ENCODE measurements around the gene TMEM235.

The TMEM235 gene

GRCh38 chr17:78255953-78256706 lies 24.7 kb downstream of the TMEM235 start:
- no peaks in the 10 kb centered on the region for H3K27me3 Mint-ChIP-seq
- no peak overlapping the region for H3K4me3 Mint-ChIP-seq
- H3K27ac Mint-ChIP-seq = no peak overlapping the region
- peaks cover 80% of the 10 kb centered on the region for H3K4me1 Mint-ChIP-seq
- no peaks in the 10 kb centered on the region for H3K9me3 Mint-ChIP-seq
- H3K36me3 Mint-ChIP-seq = no peaks in the 10 kb centered on the region

GRCh38 chr17:78256707-78257591 lies 25.5 kb downstream of the TMEM235 start:
- H3K4me1 Mint-ChIP-seq = peaks cover 77% of the 10 kb centered on the region
- no peaks in the 10 kb centered on the region for H3K27me3 Mint-ChIP-seq
- no peak overlapping the region for H3K4me3 Mint-ChIP-seq
- peak overlapping the region; percentile 51 for H3K27ac Mint-ChIP-seq
- no peaks in the 10 kb centered on the region for H3K36me3 Mint-ChIP-seq
- H3K9me3 Mint-ChIP-seq = no peaks in the 10 kb centered on the region

GRCh38 chr17:78257810-78258322 lies 26.4 kb downstream of the TMEM235 start:
- H3K27me3 Mint-ChIP-seq = no peaks in the 10 kb centered on the region
- peaks cover 77% of the 10 kb centered on the region for H3K4me1 Mint-ChIP-seq
- no peaks in the 10 kb centered on the region for H3K36me3 Mint-ChIP-seq
- H3K4me3 Mint-ChIP-seq = peak overlapping the region; percentile 60
- no peaks in the 10 kb centered on the region for H3K9me3 Mint-ChIP-seq
- H3K27ac Mint-ChIP-seq = peak overlapping the region; percentile 85

- H3K4me1 Mint-ChIP-seq = peaks cover 76% of the 10 kb centered on the region
- no peaks in the 10 kb centered on the region for H3K27me3 Mint-ChIP-seq
- peak overlapping the region; percentile 73 for H3K4me3 Mint-ChIP-seq
- no peaks in the 10 kb centered on the region for H3K9me3 Mint-ChIP-seq
- peak overlapping the region; percentile 91 for H3K27ac Mint-ChIP-seq
- H3K36me3 Mint-ChIP-seq = no peaks in the 10 kb centered on the region
Observed at GRCh38 chr17:78258323-78259191, 27.1 kb downstream of the TMEM235 start.

- peak overlapping the region; percentile 58 for H3K4me3 Mint-ChIP-seq
- peak overlapping the region; percentile 19 for H3K27ac Mint-ChIP-seq
- H3K4me1 Mint-ChIP-seq = peaks cover 76% of the 10 kb centered on the region
- H3K27me3 Mint-ChIP-seq = no peaks in the 10 kb centered on the region
- no peaks in the 10 kb centered on the region for H3K36me3 Mint-ChIP-seq
- no peaks in the 10 kb centered on the region for H3K9me3 Mint-ChIP-seq
Observed at GRCh38 chr17:78259192-78259554, 27.7 kb downstream of the TMEM235 start.

GRCh38 chr17:78263063-78263735 lies 31.8 kb downstream of the TMEM235 start:
- no peaks in the 10 kb centered on the region for H3K36me3 Mint-ChIP-seq
- no peaks in the 10 kb centered on the region for H3K9me3 Mint-ChIP-seq
- H3K4me1 Mint-ChIP-seq = peaks cover 56% of the 10 kb centered on the region
- H3K27me3 Mint-ChIP-seq = no peaks in the 10 kb centered on the region
- peak overlapping the region; percentile 91 for H3K27ac Mint-ChIP-seq
- H3K4me3 Mint-ChIP-seq = peak overlapping the region; percentile 55

GRCh38 chr17:78263736-78264340 lies 32.4 kb downstream of the TMEM235 start:
- no peak overlapping the region for H3K4me3 Mint-ChIP-seq
- H3K4me1 Mint-ChIP-seq = peaks cover 51% of the 10 kb centered on the region
- no peaks in the 10 kb centered on the region for H3K9me3 Mint-ChIP-seq
- no peaks in the 10 kb centered on the region for H3K36me3 Mint-ChIP-seq
- H3K27me3 Mint-ChIP-seq = no peaks in the 10 kb centered on the region
- H3K27ac Mint-ChIP-seq = peak overlapping the region; percentile 83

GRCh38 chr17:78264590-78264989 lies 33.2 kb downstream of the TMEM235 start:
- peaks cover 48% of the 10 kb centered on the region for H3K4me1 Mint-ChIP-seq
- H3K9me3 Mint-ChIP-seq = no peaks in the 10 kb centered on the region
- no peaks in the 10 kb centered on the region for H3K36me3 Mint-ChIP-seq
- H3K27ac Mint-ChIP-seq = peak overlapping the region; percentile 69
- no peak overlapping the region for H3K4me3 Mint-ChIP-seq
- no peaks in the 10 kb centered on the region for H3K27me3 Mint-ChIP-seq

- Mint-ChIP-seq H3K27ac (no peak overlapping the region), H3K36me3 (no peaks in the 10 kb centered on the region), H3K27me3 (no peaks in the 10 kb centered on the region), H3K4me3 (no peak overlapping the region), H3K9me3 (no peaks in the 10 kb centered on the region), H3K4me1 (peaks cover 45% of the 10 kb centered on the region)
Observed at GRCh38 chr17:78265121-78265520, 33.7 kb downstream of the TMEM235 start.

- Mint-ChIP-seq H3K4me3 (no peak overlapping the region), H3K27me3 (no peaks in the 10 kb centered on the region), H3K4me1 (peaks cover 49% of the 10 kb centered on the region), H3K27ac (peak overlapping the region; percentile 53), H3K36me3 (no peaks in the 10 kb centered on the region), H3K9me3 (no peaks in the 10 kb centered on the region)
Observed at GRCh38 chr17:78266231-78266631, 34.8 kb downstream of the TMEM235 start.

- Mint-ChIP-seq H3K36me3 (no peaks in the 10 kb centered on the region), H3K4me1 (peaks cover 50% of the 10 kb centered on the region), H3K27ac (no peak overlapping the region), H3K27me3 (no peaks in the 10 kb centered on the region), H3K9me3 (no peaks in the 10 kb centered on the region), H3K4me3 (no peak overlapping the region)
Observed at GRCh38 chr17:78266771-78267170, 35.3 kb downstream of the TMEM235 start.

- no peaks in the 10 kb centered on the region for H3K36me3 Mint-ChIP-seq
- no peaks in the 10 kb centered on the region for H3K9me3 Mint-ChIP-seq
- no peaks in the 10 kb centered on the region for H3K27me3 Mint-ChIP-seq
- H3K4me3 Mint-ChIP-seq = no peak overlapping the region
- no peak overlapping the region for H3K27ac Mint-ChIP-seq
- peaks cover 50% of the 10 kb centered on the region for H3K4me1 Mint-ChIP-seq
Observed at GRCh38 chr17:78267253-78268073, 36.0 kb downstream of the TMEM235 start.

- no peaks in the 10 kb centered on the region for H3K27me3 Mint-ChIP-seq
- H3K4me3 Mint-ChIP-seq = no peak overlapping the region
- H3K36me3 Mint-ChIP-seq = no peaks in the 10 kb centered on the region
- peaks cover 47% of the 10 kb centered on the region for H3K4me1 Mint-ChIP-seq
- H3K9me3 Mint-ChIP-seq = no peaks in the 10 kb centered on the region
- H3K27ac Mint-ChIP-seq = no peak overlapping the region
Observed at GRCh38 chr17:78268191-78268874, 36.9 kb downstream of the TMEM235 start.

Measured in activated naive CD4-positive, alpha-beta T cell treated with anti-CD3 and anti-CD28 coated beads, Interleukin-2, amount 50 U/mL, for 24 hours (primary cell).